Esophagus muscularis mucosa (tissue), 4 donors: Measurements from ENCODE around the gene ERC2.

Experiments
- CTCF ChIP-seq, 3 experiments: fragments of 200-600 bp in 2 of 3; fragments of 450-650 bp in 1 of 3; sonication (generic) in 2 of 3; IDR thresholded peaks; one replicate each; pipeline ENCODE4 v1.5.1; 2017 to 2019; ENCODE audit warnings: antibody characterized with exemption in 3 of 3, mild to moderate bottlenecking in 2 of 3, moderate library complexity in 1 of 3
- EP300 ChIP-seq: sonication (generic); formaldehyde crosslinking; IDR thresholded peaks from one replicate; pipeline ENCODE4 v1.6.1; 2017; ENCODE audit warnings: antibody characterized with exemption
- POLR2A ChIP-seq: fragments of 450-650 bp; IDR thresholded peaks from one replicate; pipeline ENCODE4 v1.6.1; 2017; ENCODE audit warnings: antibody characterized with exemption, moderate library complexity, mild to moderate bottlenecking, low read depth
- POLR2AphosphoS5 ChIP-seq, 2 donors: sonication (generic); formaldehyde crosslinking; IDR thresholded peaks; one replicate each; pipeline ENCODE4 v1.6.1; 2017; ENCODE audit warnings: antibody characterized with exemption in 2 of 2

GRCh38 chr3:55467099-55467498 is 1001.2 kb downstream of the ERC2 start:
- TF ChIP-seq CTCF (IDR thresholded peaks at IDR 0.05) (no peak), POLR2A (no peak), POLR2AphosphoS5 (IDR thresholded peaks at IDR 0.05) (no peak), EP300 (no peak)
